ENCODE results near the gene ASB1. TPM values are rescaled to one million over a fixed set of nuclear protein-coding genes. Genes with fewer than 3 reads are reported as not detected.
A peak's percentile ranks its signal among the peaks of the same experiment; 100 is the strongest.

Gene ASB1
- 16.7 TPM for total RNA-seq

GRCh38 chr2:238426568-238427434 is at the start of gene ASB1:
ASB1 (plus strand) TSS chr2:238426927; CDS start chr2:238427071, 144 bp downstream.
- Histone ChIP-seq H3K4me3 (peak within 1 kb of the TSS; percentile 58 to 67), H3K9me3 (no peaks in the 10 kb centered on the region), H3K27me3 (no peaks in the 10 kb centered on the region), H3K27ac (peak within 1 kb of the TSS; percentile 86), H3K4me1 (peaks cover 34% of the 10 kb centered on the region), H3K36me3 (no peaks in the 10 kb centered on the region)
- intact Hi-C loops (cut with DNase I), result no loop called here
- DNase-seq (ENCODE audit: extremely low spot score in 2 of 2), result no peak
- TF ChIP-seq POLR2A (IDR thresholded peaks at IDR 0.05), result no peak
- TF ChIP-seq POLR2AphosphoS5 (IDR thresholded peaks at IDR 0.05; ENCODE audit: insufficient read depth in 1 of 2, low read depth in 1 of 2), result peak in 1 of 2 donors; percentile 33
- TF ChIP-seq CTCF (IDR thresholded peaks at IDR 0.05), result no peak

GRCh38 chr2:238378230-238379095 is 48.3 kb upstream of the ASB1 start:
- intact Hi-C loops (cut with DNase I), result no loop called here
- H3K4me3 ChIP-seq, result no peak overlapping the region
- H3K27me3 ChIP-seq, result no peaks in the 10 kb centered on the region
- no peaks in the 10 kb centered on the region for H3K36me3 ChIP-seq
- no peaks in the 10 kb centered on the region for H3K9me3 ChIP-seq
- DNase-seq (ENCODE audit: extremely low spot score in 2 of 2), result no peak
- H3K4me1 ChIP-seq, result peaks cover 12% of the 10 kb centered on the region
- no peak overlapping the region for H3K27ac ChIP-seq
- TF ChIP-seq POLR2A (IDR thresholded peaks at IDR 0.05), result no peak
- TF ChIP-seq POLR2AphosphoS5 (IDR thresholded peaks at IDR 0.05; ENCODE audit: insufficient read depth in 1 of 2, low read depth in 1 of 2), result no peak
- TF ChIP-seq CTCF (IDR thresholded peaks at IDR 0.05), result no peak

- TF ChIP-seq POLR2A (IDR thresholded peaks at IDR 0.05), result no peak
- TF ChIP-seq CTCF (IDR thresholded peaks at IDR 0.05), result no peak
- TF ChIP-seq POLR2AphosphoS5 (IDR thresholded peaks at IDR 0.05; ENCODE audit: insufficient read depth in 1 of 2, low read depth in 1 of 2), result no peak
- no peaks in the 10 kb centered on the region for H3K9me3 ChIP-seq
- no peak overlapping the region for H3K4me3 ChIP-seq
- H3K36me3 ChIP-seq, result no peaks in the 10 kb centered on the region
- intact Hi-C loops (cut with DNase I), result no loop called here
- no peak for DNase-seq (ENCODE audit: extremely low spot score in 2 of 2)
- no peak overlapping the region for H3K27ac ChIP-seq
- H3K4me1 ChIP-seq, result peaks cover 12% of the 10 kb centered on the region
- no peaks in the 10 kb centered on the region for H3K27me3 ChIP-seq
These were observed 47.5 kb upstream of the ASB1 start for GRCh38 chr2:238379096-238379810.

GRCh38 chr2:238380336-238380735 is 46.4 kb upstream of the ASB1 start:
- no peak for TF ChIP-seq POLR2AphosphoS5 (IDR thresholded peaks at IDR 0.05; ENCODE audit: insufficient read depth in 1 of 2, low read depth in 1 of 2)
- no peak for TF ChIP-seq POLR2A (IDR thresholded peaks at IDR 0.05)
- TF ChIP-seq CTCF (IDR thresholded peaks at IDR 0.05), result no peak
- no peak for DNase-seq (ENCODE audit: extremely low spot score in 2 of 2)
- Histone ChIP-seq H3K36me3 (no peaks in the 10 kb centered on the region), H3K9me3 (no peaks in the 10 kb centered on the region), H3K4me1 (peaks cover 12% of the 10 kb centered on the region), H3K27me3 (no peaks in the 10 kb centered on the region), H3K4me3 (no peak overlapping the region), H3K27ac (no peak overlapping the region)
- intact Hi-C loops (cut with DNase I), result no loop called here

All from vagina (tissue), 2 donors.